Jurkat, Clone E6-1 (cell line): ENCODE results near the gene FMO3. TPM values are rescaled to one million over a fixed set of nuclear protein-coding genes. Genes with fewer than 3 reads are reported as not detected.
A peak's percentile ranks its signal among the peaks of the same experiment; 100 is the strongest.

ENCODE experiments used
- DNase-seq: peaks from one replicate; pipeline ENCODE4 v3.0.0-alpha.2; 2011; ENCODE audit warnings: low read depth, low spot score
- H3K4me3 ChIP-seq: 2 replicates; pipeline ENCODE4 v1.5.1; 2011; ENCODE audit warnings: mild to moderate bottlenecking, low read length, control low read depth, moderate library complexity
- polyA plus RNA-seq: library from polyadenylated mRNA; unstranded; fragments of >200 nt; gene quantifications from one replicate; pipeline ENCODE4 v1.2.1, GENCODE V29; 2012; ENCODE audit warnings: missing spikeins; ENCODE audit not compliant: insufficient read length, insufficient read depth

Gene FMO3
- not detected for polyA plus RNA-seq

DNA sequence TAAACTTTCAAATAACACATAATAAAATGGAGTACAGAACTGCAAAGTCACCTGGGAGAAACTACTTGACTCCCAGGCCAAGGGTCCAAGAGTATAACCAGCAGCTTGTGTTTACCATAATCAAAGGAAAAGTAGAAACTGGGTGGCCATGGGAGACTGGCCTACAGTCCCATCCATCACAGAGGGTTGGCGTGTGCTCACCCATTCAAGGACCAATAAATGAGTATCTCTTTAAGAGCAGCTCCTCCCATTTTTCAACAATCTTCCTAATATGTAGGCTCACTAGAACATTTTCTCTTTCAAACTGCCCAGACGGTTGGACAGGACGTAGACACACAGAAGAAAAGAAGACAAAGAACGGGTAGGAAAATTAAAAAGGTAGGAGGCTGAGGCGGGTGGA is at the start of gene FMO3:
Gene FMO3 (plus strand): TSS at position 302 of the 400 bp plus-strand sequence. CDS start 1,754 bp downstream, outside the sequence.
- DNase-seq, result no peak

GRCh38 chr1:171048014-171048413 is 42.7 kb upstream of the FMO3 start:
- H3K4me3 ChIP-seq, result no peak overlapping the region
- DNase-seq, result no peak

More for the DNA sequence above, at the start of gene FMO3:
- H3K4me3 ChIP-seq, result no peak within 1 kb of the TSS

GRCh38 chr1:171052977-171053376 is 37.7 kb upstream of the FMO3 start:
- H3K4me3 ChIP-seq, result no peak overlapping the region
- no peak for DNase-seq

- H3K4me3 ChIP-seq, result no peak overlapping the region
- no peak for DNase-seq
Measured at GRCh38 chr1:171055966-171056643, 34.6 kb upstream of the FMO3 start.

- no peak for DNase-seq
- no peak overlapping the region for H3K4me3 ChIP-seq
Measured at GRCh38 chr1:171061425-171062143, 29.1 kb upstream of the FMO3 start.

DNA sequence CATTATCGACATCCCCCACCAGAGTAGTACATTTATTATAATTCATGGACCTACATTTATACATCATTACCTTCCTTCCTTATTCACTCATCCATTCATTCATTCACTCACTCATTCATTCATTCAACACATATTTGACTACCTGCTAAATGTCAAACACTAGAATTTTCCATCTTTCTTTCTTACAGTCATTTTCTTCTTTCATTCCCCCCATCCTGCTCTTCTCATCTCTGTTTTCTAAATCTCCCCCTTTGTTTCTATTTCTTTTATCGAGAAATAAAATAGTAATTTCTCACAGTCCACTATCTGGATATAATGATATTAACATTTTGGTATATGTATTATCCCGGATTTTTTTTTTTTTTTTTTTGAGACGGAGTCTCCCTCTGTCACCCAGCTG is 27.8 kb upstream of the FMO3 start:
- DNase-seq, result no peak

DNA sequence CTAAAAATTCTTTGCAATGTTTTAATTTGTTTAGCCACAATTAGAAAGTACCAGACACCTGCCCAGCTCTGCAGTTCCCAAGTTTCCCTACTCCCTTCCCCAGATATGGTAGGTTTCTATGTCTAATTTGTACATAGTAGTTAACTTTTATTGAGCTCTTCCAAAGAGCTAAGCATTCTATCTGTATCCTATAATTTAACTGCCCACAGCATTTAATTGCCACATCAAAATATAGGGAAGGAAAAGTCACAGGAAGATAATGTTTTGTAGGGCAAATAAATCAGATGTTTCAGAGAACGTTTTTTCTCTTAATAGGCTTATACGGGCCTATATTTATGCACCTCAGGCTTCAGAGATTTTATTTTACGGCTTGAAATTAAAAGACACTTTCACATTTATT is 15.7 kb upstream of the FMO3 start:
- no peak overlapping the region for H3K4me3 ChIP-seq
- no peak for DNase-seq

More for the DNA sequence above, 27.8 kb upstream of the FMO3 start:
- no peak overlapping the region for H3K4me3 ChIP-seq

DNA sequence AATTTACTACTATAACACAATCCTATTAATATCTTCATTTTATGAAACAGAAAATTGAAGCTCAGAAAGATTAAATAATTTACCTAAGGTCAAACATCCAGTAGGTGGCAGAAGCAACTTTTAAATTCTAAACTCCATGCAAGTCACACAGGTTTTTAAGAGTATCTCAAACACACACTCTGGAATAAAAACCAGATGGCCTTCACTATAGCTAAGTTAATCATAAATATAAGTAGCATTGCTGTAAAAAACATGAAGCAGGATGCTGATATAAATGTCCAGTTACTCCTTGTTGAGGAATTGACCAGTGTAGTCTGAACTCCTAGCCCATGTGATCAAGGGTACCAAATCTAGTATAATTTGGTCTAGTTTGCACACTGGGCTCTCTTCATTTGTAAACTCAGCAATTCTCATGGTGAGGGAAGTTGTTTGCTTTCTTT is 9.4 kb upstream of the FMO3 start:
- DNase-seq, result peak; percentile 16

DNA sequence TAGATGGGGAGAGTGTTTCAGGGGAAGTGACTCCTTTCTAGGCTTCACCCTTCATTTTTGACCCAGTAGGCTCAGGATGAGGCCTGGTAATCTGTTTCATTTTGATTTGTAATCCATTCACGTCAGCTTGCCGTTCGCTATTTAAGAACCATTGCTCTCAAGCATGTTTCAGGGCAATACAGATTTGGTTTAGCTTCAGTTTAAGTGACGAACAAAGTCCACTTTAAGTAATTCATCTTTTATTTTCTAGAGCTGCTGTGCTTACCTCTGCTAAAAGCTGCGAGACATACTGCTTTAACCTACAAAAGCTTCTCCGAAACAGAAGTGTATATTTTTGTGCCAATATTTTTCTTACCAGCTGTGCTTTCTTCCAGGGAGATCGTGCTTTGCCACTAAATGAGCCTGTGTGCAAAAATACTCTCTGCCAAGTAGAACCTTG is 8.9 kb upstream of the FMO3 start:
- no peak for DNase-seq
- H3K4me3 ChIP-seq, result no peak overlapping the region

More for the DNA sequence above, 9.4 kb upstream of the FMO3 start:
- H3K4me3 ChIP-seq, result no peak overlapping the region

DNA sequence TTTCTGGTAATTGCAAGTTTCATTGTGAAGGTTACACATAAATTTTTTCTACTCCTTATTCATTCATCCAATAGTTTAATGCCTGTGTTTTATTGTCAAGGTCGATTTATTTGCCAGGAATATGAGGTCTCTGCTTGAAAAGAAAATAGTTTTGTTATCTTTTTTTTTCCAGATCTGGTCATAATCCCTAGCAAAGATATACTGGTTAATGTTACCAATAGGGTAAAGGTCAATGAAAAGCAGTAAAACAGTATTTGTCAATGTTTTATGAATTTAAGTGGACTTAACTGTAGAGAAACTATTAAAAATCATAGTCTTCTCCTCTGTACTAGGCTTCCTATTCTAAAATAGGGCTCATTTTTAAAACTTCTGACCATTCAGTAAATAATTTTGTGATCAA is 8.1 kb upstream of the FMO3 start:
- H3K4me3 ChIP-seq, result no peak overlapping the region
- no peak for DNase-seq

DNA sequence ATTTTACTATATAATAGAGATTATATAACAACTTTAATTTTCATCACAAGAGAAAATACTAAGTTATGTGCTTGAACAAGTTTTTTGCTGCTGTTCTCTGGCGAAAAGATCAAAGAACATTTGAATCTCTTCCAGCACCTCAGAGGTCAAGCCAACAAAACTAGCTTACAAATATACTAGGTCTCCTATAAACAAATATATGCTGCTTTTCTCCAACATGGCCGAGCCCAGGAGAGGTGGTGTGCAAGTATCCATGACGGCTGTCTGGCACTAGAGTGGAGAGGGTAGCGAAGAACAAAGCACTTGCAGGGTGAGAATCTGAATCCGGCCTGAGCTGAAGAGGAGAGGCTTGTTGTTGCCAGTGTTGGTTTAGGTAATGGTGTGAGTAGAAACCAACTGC is 7.5 kb upstream of the FMO3 start:
- no peak overlapping the region for H3K4me3 ChIP-seq
- no peak for DNase-seq

- H3K4me3 ChIP-seq, result no peak overlapping the region
- no peak for DNase-seq
Measured at GRCh38 chr1:171084091-171084490, 6.6 kb upstream of the FMO3 start.

DNA sequence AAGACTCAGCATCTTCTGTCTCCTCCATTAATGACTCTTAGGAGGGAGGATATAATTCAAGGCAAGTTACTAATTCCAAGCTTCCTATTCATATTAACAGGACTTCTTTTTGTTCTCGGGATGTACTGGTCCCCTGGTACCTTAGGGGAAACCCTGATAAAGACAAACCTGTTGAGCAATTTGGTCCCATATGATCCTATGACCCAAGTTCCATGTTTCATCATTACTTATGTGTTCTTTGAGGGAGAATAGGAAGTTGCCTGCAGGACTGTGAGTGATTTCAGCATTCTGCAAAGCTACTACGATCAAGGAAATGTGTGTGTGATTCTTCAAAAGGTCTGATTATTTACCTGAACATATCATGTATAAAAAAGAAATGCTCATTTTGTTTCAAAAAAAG is 5.8 kb upstream of the FMO3 start:
- H3K4me3 ChIP-seq, result no peak overlapping the region
- no peak for DNase-seq

DNA sequence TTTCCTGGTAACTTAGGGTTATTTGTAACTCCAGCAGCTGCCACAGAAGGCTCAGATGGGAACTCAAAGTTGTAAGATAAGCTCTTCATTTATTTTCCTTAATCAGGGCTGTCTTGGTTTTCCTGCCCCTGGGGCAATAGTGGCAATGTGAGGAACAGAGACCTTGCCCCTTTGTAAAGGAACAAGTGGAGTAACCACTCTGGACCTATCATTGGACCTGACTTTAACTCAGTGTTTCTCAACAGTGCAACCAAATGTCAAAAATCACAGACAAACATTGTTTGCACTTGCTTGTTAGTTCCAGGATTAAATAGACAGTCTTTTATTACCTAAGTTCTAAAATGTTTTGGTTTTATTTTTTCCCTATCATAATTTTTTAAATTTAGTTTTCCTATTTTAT is 2.8 kb upstream of the FMO3 start:
- H3K4me3 ChIP-seq, result no peak overlapping the region
- DNase-seq, result no peak

- no peak for DNase-seq
- no peak overlapping the region for H3K4me3 ChIP-seq
Measured at GRCh38 chr1:171103862-171104261, 13.2 kb downstream of the FMO3 start.

DNA sequence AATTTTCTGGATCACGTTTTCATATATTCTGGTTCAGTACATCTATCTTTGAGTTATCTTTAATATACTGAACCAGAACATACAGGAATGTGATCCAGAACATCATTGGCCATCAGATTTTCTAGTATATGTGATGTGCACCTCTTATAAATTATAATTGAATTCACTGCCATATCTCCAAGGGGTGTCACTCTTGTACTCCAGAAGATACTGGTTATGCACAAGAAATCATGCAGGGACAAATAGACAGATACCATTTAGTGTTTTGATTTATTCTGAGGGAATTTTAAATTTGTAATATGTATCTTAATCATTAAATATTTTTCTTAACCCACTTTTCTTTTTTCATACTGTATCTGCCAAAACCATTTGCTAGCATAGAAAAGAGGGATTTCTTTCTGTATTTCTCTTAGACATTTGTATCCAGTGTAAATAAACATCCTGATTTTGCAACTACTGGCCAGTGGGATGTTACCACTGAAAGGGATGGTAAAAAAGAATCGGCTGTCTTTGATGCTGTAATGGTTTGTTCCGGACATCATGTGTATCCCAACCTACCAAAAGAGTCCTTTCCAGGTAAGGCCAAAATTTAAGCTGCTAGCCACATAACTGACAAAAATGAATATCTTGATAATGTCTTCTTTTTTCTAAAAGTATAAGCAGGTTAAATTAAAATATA is 16.7 kb downstream of the FMO3 start:
- no peak for DNase-seq
- no peak overlapping the region for H3K4me3 ChIP-seq

DNA sequence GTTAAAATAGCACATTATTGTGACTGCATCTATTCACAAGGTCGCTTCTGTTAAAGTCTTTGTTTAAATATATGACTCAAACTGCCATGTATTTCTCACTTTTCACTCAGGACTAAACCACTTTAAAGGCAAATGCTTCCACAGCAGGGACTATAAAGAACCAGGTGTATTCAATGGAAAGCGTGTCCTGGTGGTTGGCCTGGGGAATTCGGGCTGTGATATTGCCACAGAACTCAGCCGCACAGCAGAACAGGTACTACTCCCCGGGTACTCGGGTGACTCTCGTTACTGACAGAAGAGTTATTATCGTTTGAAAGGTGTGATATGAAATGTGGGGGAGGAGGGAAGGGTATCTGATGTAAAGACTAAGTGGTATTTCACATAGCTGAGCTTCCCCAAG is 17.3 kb downstream of the FMO3 start:
- H3K4me3 ChIP-seq, result no peak overlapping the region
- DNase-seq, result no peak

DNA sequence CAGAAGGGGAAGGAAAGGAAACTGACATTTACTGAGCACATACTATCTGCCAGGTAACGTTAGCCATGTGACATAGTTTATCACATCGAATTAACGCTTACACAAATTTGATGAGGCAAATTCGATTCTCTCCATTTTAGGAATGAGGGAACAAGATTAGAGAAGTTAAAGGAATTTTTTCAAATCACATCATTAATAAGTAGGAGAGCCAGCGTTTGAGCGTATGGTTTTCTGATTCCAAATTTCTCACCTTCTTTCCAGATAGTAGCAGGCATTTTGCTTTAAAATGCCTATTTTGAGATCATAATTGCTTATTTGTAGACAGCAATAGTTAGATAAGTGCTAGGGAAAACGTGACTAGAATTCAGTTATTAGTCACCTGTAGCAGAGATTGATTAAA is 19.3 kb downstream of the FMO3 start:
- no peak overlapping the region for H3K4me3 ChIP-seq
- no peak for DNase-seq

DNA sequence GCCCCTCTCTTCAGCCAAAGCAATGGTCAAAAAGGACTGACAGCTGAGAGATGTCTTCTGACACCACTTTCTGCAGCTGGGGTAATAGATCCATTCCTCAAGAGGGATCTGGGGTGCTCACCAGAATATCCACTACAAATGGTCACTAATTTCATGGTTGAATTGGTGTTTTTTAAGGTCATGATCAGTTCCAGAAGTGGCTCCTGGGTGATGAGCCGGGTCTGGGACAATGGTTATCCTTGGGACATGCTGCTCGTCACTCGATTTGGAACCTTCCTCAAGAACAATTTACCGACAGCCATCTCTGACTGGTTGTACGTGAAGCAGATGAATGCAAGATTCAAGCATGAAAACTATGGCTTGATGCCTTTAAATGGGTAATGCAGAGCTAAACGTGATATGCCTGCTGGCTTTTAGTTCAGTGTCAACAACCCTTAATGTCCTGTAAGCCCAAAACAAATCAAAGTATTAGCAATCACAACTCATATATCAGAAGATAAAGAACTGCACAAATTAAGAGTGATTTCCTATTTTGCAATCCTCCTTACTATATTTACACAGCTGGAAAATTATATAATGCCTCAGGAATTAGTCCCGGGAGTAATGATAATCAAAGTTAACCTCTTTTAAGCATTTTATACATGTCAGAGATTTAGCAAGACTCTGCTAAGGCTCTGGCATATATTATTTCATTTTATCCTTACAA is 20.1 kb downstream of the FMO3 start:
- no peak overlapping the region for H3K4me3 ChIP-seq
- no peak for DNase-seq
